Body of pancreas (tissue), 4 donors: ENCODE data around the gene PHACTR3. TPM values are rescaled to one million over a fixed set of nuclear protein-coding genes. Genes with fewer than 3 reads are reported as not detected.

Source experiments
- ATAC-seq: fragments of 150-250 bp; one replicate; pipeline ENCODE4 v1.9.1; 2016
- DNase-seq, 4 donors: peaks; one replicate each; pipeline ENCODE4 v3.0.0-alpha.2; 2019
- H3K27ac ChIP-seq, 4 donors: fragments of 200-600 bp; sonication (generic); 1 replicate in 3 of 4; 2 replicates in 1 of 4; pipeline versions ENCODE4 v1.5.1 to v1.6.1; 2016 to 2019; ENCODE audit warnings: mild to moderate bottlenecking in 1 of 4, mixed read lengths in 1 of 4, moderate library complexity in 1 of 4
- H3K27me3 ChIP-seq, 2 donors: fragments of 200-600 bp; sonication (generic); one replicate each; pipeline ENCODE4 v1.6.0; 2016; ENCODE audit warnings: mild to moderate bottlenecking in 1 of 2
- H3K36me3 ChIP-seq, 2 donors: fragments of 200-600 bp; sonication (generic); replicated peaks in 1 of 2; 2 replicates each; pipeline ENCODE4 v1.5.1; 2016; ENCODE audit warnings: low read depth in 2 of 2; ENCODE audit not compliant: insufficient read depth in 1 of 2
- H3K4me1 ChIP-seq: fragments of 200-600 bp; sonication (generic); one replicate; pipeline ENCODE4 v1.6.0; 2016
- H3K4me3 ChIP-seq, 2 donors: fragments of 200-600 bp; sonication (generic); 1 replicate in 1 of 2; 2 replicates in 1 of 2; pipeline ENCODE4 v1.5.1; 2016 to 2019
- H3K9me3 ChIP-seq, 3 donors: fragments of 200-600 bp; sonication (generic); 1 replicate in 2 of 3; 2 replicates in 1 of 3; pipeline ENCODE4 v1.5.1; 2016
- POLR2A ChIP-seq, 3 donors: fragments of 450-650 bp; IDR thresholded peaks; one replicate each; pipeline ENCODE4 v1.6.1; 2016; ENCODE audit warnings: antibody characterized with exemption in 3 of 3, mild to moderate bottlenecking in 2 of 3
- WGBS, 2 donors: methylation state at CpG; one replicate each; pipeline ENCODE4 v1.1.5; 2017; 5-methylcytosine and 5-hydroxymethylcytosine counted together
- intact Hi-C: fragments of 100-400 bp; cut with DNase I; formaldehyde crosslinking; loops from one replicate; pipeline ENCODE4 v1.15.1; 2023
- total RNA-seq, 2 donors: library from RNA; depleted of rRNA; stranded (reverse); fragments of >200 nt; gene quantifications; one replicate each; pipeline ENCODE4 v1.1.0, GENCODE V29; 2016
- TF ChIP-seq, protein P1 (sequence below), 7 experiments: fragments of 450-650 bp in 4 of 7; fragments of 200-600 bp in 3 of 7; sonication (generic) in 3 of 7; IDR thresholded peaks; one replicate each; pipeline ENCODE4 v1.5.1; 2016 to 2019; ENCODE audit warnings: antibody characterized with exemption in 7 of 7

The PHACTR3 gene
- total RNA-seq, 2 donors from 2014 or later = 0.52 to 0.66 TPM

DNA sequence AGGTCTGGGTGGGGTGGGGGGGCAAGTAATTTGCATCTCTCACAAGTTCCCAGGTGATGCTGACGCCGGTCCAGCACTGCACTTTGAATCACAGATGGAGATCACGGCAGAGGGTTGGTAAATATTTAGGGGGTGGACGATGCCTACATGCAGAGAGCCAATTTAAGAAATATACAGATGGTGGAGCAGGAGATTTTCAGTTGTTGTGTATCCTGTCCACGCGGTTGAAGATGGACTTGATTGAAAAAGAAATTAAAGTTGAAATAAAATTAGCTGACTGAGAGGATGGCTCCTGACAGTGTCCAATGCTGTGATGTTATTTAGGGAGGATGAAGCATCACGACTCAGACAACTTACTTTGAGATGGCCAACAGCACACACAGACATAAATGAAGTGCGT, 74.6 kb downstream of the PHACTR3 start:
- Histone ChIP-seq H3K27me3 (no peaks in the 10 kb centered on the region), H3K27ac (no peak overlapping the region), H3K4me1 (no peaks in the 10 kb centered on the region), H3K9me3 (no peaks in the 10 kb centered on the region), H3K4me3 (no peak overlapping the region), H3K36me3 (no peaks in the 10 kb centered on the region)
- no peak for TF ChIP-seq POLR2A (IDR thresholded peaks at IDR 0.05)
- TF ChIP-seq, protein P1, sequence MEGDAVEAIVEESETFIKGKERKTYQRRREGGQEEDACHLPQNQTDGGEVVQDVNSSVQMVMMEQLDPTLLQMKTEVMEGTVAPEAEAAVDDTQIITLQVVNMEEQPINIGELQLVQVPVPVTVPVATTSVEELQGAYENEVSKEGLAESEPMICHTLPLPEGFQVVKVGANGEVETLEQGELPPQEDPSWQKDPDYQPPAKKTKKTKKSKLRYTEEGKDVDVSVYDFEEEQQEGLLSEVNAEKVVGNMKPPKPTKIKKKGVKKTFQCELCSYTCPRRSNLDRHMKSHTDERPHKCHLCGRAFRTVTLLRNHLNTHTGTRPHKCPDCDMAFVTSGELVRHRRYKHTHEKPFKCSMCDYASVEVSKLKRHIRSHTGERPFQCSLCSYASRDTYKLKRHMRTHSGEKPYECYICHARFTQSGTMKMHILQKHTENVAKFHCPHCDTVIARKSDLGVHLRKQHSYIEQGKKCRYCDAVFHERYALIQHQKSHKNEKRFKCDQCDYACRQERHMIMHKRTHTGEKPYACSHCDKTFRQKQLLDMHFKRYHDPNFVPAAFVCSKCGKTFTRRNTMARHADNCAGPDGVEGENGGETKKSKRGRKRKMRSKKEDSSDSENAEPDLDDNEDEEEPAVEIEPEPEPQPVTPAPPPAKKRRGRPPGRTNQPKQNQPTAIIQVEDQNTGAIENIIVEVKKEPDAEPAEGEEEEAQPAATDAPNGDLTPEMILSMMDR (IDR thresholded peaks at IDR 0.05) = no peak
- intact Hi-C loops = no loop called here
- DNase-seq = no peak
- 49 to 56% methylated on average over 8 of the region's 8 CpGs for WGBS, 2 donors
- no peak for ATAC-seq

DNA sequence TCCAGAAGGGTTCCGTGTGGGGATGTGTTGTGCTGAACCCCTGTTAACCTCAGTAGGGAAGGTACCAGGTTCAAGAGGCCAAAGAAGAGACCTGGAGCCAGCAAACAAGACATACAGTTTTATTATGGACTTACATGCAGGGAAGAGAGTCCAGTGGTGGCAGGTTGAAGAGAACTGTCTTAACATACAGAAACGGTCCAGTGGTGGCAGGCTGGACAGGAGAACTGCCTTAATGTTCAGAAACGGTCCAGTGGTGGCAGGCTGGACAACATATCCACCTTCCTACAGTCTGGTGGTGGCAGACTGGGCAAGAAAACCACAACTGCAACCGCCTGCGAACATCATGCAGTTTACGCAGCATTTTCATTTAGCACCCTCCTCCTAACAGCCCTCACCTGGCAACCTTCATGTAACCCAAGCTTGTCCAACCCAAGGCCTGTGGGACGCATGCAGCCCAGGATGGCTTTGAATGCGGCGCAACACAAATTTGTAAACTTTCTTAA, 75.9 kb downstream of the PHACTR3 start:
- no peak for DNase-seq
- TF ChIP-seq, protein P1 (IDR thresholded peaks at IDR 0.05) = no peak
- TF ChIP-seq POLR2A (IDR thresholded peaks at IDR 0.05) = no peak

DNA sequence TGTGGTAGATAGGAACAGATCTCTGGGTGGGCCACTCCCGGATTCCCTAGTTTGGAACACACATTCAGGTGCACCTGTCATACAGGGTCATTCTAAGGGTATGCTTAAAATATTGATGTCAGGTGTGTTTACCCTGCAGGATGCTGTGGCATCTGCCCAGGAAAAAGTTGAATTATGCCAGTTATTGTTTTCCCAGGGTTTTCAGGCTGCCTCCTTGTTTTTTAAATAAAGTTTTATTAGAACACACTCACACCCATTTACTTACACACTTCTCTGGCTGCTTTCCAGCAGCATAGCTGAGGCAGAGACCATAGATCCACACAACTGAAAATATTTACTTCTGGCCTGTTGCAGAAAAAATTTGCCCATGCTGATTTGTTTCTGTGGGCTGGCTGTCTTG, 76.5 kb downstream of the PHACTR3 start:
- no peaks in the 10 kb centered on the region for H3K4me1 ChIP-seq
- intact Hi-C loops = no loop called here
- H3K36me3 ChIP-seq = no peaks in the 10 kb centered on the region
- no peak overlapping the region for H3K4me3 ChIP-seq
- TF ChIP-seq, protein P1 (IDR thresholded peaks at IDR 0.05) = no peak
- no peak for TF ChIP-seq POLR2A (IDR thresholded peaks at IDR 0.05)
- no peaks in the 10 kb centered on the region for H3K27me3 ChIP-seq
- H3K9me3 ChIP-seq = no peaks in the 10 kb centered on the region
- no peak for ATAC-seq
- whole genome bisulfite sequencing, 2 donors = 59 to 77% methylated on average over 1 of the region's 1 CpG
- H3K27ac ChIP-seq = no peak overlapping the region
- no peak for DNase-seq

More for the DNA sequence above, 75.9 kb downstream of the PHACTR3 start:
- no peak overlapping the region for H3K27ac ChIP-seq
- no peaks in the 10 kb centered on the region for H3K4me1 ChIP-seq
- no peaks in the 10 kb centered on the region for H3K36me3 ChIP-seq
- H3K9me3 ChIP-seq = no peaks in the 10 kb centered on the region
- ATAC-seq = no peak
- intact Hi-C loops = no loop called here
- H3K4me3 ChIP-seq = no peak overlapping the region
- WGBS, 2 donors = 74 to 75% methylated on average over 9 of the region's 9 CpGs
- H3K27me3 ChIP-seq = no peaks in the 10 kb centered on the region

DNA sequence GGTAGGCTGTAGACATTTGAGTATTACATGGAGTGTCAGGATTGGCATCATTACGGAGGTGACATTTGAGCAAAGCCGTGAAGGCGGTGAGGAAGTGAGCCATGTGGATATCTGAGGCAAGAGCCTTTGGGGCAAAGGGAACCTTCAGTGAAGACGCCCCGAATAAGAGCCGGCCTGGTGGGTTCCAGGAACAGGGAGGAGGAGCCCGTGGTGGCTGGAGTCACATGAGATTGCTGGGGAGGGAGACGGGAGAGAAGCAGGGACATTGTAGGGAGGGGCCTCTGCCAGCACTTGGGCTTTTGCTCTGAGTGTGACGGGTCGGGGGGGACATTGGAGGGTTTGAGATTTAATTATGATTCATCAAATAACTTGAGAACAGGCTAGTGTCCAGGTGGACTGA, 78.3 kb downstream of the PHACTR3 start:
- Histone ChIP-seq H3K27ac (no peak overlapping the region), H3K4me1 (no peaks in the 10 kb centered on the region), H3K9me3 (no peaks in the 10 kb centered on the region), H3K27me3 (no peaks in the 10 kb centered on the region), H3K36me3 (no peaks in the 10 kb centered on the region), H3K4me3 (no peak overlapping the region)
- WGBS, 2 donors = 60 to 64% methylated on average over 10 of the region's 10 CpGs
- no peak for ATAC-seq
- DNase-seq = no peak
- intact Hi-C loops = no loop called here
- TF ChIP-seq, protein P1 (IDR thresholded peaks at IDR 0.05) = no peak
- no peak for TF ChIP-seq POLR2A (IDR thresholded peaks at IDR 0.05)

DNA sequence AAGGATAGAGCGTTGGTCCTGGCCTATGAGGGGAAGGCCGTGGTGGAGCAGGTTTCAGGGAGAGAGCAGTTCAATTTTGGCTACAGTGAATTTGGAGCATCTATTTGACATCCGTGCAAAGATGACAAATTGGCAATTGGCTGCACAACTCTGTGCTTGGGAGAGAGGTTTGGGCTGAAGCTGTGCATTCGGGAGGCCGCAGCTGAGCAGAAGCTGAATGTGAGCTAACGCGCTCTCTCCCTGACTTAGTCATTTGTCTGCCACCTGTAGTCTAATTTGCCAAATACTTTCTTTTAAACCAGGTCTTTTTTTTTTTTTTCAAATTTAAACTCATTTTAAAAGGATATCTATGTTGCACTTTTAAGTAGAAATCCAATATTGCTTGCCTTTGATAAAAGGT, 78.8 kb downstream of the PHACTR3 start:
- ATAC-seq (no peak), DNase-seq (no peak)
- H3K9me3 ChIP-seq = no peaks in the 10 kb centered on the region
- TF ChIP-seq, protein P1 (IDR thresholded peaks at IDR 0.05) = no peak
- TF ChIP-seq POLR2A (IDR thresholded peaks at IDR 0.05) = no peak
- no peaks in the 10 kb centered on the region for H3K4me1 ChIP-seq
- intact Hi-C loops = no loop called here
- no peaks in the 10 kb centered on the region for H3K27me3 ChIP-seq
- H3K36me3 ChIP-seq = no peaks in the 10 kb centered on the region
- no peak overlapping the region for H3K4me3 ChIP-seq
- no peak overlapping the region for H3K27ac ChIP-seq
- WGBS, 2 donors = 74 to 76% methylated on average over 7 of the region's 7 CpGs
